ENCODE data around the gene SAMSN1.

DNA sequence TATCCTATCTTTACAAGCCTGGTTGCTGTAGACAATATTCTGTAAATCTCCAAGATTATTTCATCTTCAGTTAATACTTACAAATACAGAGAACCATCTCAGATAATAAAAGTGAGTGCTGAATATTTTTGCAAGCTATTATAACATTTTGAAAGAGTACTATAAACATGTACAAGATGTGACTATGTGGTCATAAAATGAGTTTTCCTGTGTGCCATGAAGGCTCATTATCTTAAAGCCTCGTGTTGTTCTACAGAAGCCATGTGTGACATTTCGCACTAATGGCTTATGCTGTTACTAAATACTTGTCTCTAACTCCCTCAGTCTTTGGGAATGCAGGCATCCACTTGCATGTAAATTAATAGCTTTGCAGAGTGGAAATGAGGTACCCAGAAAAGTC lies 48.3 kb downstream of the SAMSN1 start:
- TF ChIP-seq, protein P1, sequence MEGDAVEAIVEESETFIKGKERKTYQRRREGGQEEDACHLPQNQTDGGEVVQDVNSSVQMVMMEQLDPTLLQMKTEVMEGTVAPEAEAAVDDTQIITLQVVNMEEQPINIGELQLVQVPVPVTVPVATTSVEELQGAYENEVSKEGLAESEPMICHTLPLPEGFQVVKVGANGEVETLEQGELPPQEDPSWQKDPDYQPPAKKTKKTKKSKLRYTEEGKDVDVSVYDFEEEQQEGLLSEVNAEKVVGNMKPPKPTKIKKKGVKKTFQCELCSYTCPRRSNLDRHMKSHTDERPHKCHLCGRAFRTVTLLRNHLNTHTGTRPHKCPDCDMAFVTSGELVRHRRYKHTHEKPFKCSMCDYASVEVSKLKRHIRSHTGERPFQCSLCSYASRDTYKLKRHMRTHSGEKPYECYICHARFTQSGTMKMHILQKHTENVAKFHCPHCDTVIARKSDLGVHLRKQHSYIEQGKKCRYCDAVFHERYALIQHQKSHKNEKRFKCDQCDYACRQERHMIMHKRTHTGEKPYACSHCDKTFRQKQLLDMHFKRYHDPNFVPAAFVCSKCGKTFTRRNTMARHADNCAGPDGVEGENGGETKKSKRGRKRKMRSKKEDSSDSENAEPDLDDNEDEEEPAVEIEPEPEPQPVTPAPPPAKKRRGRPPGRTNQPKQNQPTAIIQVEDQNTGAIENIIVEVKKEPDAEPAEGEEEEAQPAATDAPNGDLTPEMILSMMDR (conservative IDR thresholded peaks at IDR 0.05) = no peak
- TF ChIP-seq ZFX (IDR thresholded peaks at IDR 0.05) = no peak

Measured in C4-2B (cell line).